ENCODE results near the gene CMSS1.
"Not testable (repeated sequence)": the region's sequence is repeated elsewhere in the genome, so short reads cannot be mapped to it uniquely, and the experiment has no call there.

CMSS1 gene

GRCh38 chr3:100082714-100083113 is 265.1 kb downstream of the CMSS1 start:
- no peak for DNase-seq (ENCODE audit: low read depth in 2 of 2)

- no peak for DNase-seq (ENCODE audit: low read depth in 2 of 2)
Observed at GRCh38 chr3:100083209-100083608, 265.5 kb downstream of the CMSS1 start.

DNA sequence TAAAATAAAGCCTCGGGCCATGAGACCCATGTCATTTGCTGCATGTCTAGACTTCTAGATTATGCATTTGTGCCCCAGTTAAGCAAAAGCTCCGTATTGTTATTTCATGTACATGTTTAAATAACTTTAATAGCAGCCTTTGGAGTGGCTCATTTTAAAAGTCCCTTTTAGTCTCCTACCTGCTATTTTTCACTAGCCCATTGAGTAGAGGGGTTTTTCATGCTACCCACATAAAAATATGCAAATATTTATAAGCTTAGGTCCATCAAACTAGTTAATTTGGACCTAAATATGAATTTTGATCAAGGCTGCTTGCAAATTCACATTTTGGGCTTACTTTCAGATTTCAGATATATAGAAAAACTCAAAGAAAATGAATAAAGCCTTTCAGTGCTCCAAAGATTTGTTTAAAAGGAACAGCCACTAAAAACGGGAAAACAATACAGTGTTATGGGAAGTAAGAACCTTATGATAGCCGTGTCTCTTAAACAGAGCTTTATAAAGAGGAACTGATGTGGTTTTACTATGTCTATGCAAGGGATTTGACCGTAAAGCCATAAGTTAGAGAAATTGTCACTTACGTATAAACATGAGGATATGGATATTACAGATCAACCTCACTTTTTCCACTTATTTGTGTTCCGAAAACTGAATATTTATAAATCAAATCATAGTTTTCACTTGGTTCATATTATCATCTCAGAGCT is 266.6 kb downstream of the CMSS1 start:
- no peak for DNase-seq (ENCODE audit: low read depth in 2 of 2)

- DNase-seq (ENCODE audit: low read depth in 2 of 2) = no peak
Observed at GRCh38 chr3:100086401-100086800, 268.7 kb downstream of the CMSS1 start.

GRCh38 chr3:100087198-100087597 is 269.5 kb downstream of the CMSS1 start:
- no peak for DNase-seq (ENCODE audit: low read depth in 2 of 2)

GRCh38 chr3:100088735-100089368 is 271.2 kb downstream of the CMSS1 start:
- DNase-seq (ENCODE audit: low read depth in 2 of 2) = no peak

GRCh38 chr3:100089812-100090668 is 272.4 kb downstream of the CMSS1 start:
- DNase-seq (ENCODE audit: low read depth in 2 of 2) = no peak

DNA sequence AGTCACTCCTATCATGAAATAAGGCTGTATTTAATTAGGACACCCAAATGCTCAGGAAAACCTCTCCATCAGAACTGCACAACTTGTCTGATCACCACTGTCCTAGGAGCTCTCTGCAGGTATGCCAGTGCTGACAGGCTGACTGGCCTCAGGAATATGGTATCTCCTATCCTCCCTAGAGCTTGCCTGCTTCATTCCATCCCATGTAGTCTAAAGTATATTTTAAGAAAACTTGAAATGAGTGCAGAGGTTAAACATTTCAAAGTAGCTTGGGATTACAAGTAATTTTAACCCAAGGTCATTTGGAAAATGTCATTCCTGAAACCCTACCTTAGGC is 273.0 kb downstream of the CMSS1 start:
- DNase-seq (ENCODE audit: low read depth in 2 of 2) = no peak

DNA sequence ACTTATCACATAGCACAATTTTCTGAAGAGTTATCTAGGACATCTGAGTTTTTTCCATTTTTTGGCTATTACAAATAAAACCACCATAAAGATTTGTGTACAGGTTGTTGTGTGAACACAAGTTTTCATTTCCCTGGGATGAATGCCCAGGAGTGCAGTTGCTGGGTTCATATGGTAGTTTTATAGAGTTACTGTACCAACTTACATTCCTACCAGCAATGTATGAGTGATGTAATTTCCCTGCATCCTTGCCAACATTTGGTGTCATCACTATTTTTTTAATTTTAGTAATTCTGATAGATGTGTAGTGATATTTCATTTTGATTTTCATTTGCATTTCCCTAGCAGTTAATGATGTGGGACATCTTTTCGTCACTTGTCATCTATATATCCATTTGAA is 276.2 kb downstream of the CMSS1 start:
- no peak for DNase-seq (ENCODE audit: low read depth in 2 of 2)

DNA sequence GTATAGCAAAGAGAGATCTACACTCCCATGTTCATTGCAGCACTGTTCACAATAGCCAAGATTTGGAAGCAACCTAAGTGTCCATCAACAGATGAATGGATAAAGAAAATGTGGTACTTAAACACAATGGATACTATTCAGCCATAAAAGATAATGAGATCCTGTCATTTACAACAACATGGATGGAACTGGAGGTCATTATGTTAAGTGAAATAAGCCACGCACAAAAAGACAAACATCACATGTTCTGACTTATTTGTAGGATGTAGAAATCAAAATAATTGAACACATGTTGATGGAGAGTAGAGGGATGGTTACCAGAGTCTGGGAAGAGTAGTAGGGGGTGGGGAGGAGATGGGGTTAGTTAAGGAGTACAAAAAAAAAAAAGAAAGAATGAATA is 278.6 kb downstream of the CMSS1 start:
- not testable (repeated sequence) for DNase-seq (ENCODE audit: low read depth in 2 of 2)

DNA sequence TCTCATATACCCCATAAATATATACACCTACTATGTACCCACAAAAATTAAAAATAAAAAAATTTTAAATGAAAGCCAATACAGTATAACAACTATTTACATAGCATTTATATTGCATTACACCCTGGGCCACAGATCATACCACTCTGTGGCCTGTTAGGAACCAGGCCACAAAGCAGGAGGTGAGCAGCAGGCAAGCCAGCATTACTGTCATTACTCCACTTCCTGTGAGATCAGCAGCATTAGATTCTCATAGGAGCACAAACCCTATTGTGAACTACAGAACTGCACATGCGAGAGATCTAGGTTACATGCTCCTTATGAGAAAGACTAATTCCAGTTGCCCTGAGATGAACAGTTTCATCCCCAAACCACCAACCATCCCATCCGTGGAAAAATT is 279.2 kb downstream of the CMSS1 start:
- no peak for DNase-seq (ENCODE audit: low read depth in 2 of 2)

GRCh38 chr3:100097919-100098783 is 280.5 kb downstream of the CMSS1 start:
- no peak for DNase-seq (ENCODE audit: low read depth in 2 of 2)

DNA sequence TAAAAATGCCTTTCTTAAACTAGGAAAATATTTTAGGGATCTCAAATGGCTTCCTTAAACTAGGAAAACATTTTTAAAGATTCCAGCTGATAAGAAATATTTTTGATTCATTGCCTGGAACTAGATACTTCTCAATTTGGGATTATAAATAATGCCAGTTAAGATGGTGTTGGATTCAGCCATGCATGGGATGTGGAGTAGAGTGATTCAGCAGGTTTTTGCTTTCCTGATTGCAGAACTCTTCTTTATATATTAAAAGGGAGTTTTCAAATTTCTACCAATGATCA is 281.1 kb downstream of the CMSS1 start:
- no peak for DNase-seq (ENCODE audit: low read depth in 2 of 2)

DNA sequence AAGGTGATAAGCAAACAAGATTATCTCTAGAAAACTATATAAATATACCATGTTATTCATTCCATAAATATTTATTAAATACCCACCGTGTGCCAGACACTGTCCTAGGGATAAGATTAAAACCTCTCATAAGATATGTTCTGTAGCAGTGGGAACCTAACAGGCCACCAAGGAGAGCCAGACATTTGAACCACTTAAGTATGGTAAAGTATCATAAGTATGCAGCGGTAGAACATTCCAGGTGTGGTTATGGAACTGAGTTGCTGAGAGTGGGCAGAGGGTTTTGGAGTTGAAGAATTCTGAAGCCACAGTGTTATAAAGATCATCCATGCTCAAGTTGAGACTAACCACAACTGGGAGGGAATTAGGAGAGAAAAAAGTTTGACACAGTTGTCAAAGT is 282.0 kb downstream of the CMSS1 start:
- no peak for DNase-seq (ENCODE audit: low read depth in 2 of 2)

DNA sequence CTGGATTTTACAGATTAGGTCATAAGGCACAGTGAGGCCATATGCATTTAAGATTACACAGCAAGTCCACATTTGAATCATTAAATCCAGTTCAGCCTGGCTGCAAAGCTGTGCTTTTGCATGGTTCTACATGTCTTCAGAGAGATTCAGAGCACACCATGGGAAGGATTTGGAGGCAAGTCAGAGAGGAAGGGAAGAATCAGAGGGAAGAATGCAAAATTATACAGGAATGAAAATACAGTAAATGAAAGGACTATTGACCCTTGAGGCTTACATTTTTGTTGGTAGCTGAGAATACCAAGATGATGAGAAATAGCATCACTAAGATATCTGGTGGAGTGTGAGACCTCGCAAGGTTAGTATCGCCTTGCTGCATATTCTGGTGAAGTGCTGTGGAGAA is 282.8 kb downstream of the CMSS1 start:
- no peak for DNase-seq (ENCODE audit: low read depth in 2 of 2)

DNA sequence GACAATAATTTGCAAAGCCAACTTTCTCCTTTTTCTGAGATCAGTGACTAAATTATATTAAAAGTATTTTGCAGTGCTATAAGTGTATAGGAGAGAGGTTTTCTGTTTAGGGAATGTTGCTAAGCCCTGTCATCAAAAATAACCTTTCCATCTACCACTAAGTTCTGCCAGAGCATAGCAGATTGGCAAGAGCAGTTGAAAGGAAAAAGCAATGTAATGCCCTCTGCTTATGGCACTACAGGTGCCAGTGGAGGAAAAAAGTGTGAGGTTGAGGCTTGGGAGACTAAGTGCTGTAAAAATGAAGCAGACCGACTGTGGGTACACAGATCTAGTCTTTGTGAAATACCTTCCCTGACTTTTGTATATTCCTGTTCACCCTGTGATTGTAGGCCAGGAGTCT is 285.1 kb downstream of the CMSS1 start:
- no peak for DNase-seq (ENCODE audit: low read depth in 2 of 2)

DNA sequence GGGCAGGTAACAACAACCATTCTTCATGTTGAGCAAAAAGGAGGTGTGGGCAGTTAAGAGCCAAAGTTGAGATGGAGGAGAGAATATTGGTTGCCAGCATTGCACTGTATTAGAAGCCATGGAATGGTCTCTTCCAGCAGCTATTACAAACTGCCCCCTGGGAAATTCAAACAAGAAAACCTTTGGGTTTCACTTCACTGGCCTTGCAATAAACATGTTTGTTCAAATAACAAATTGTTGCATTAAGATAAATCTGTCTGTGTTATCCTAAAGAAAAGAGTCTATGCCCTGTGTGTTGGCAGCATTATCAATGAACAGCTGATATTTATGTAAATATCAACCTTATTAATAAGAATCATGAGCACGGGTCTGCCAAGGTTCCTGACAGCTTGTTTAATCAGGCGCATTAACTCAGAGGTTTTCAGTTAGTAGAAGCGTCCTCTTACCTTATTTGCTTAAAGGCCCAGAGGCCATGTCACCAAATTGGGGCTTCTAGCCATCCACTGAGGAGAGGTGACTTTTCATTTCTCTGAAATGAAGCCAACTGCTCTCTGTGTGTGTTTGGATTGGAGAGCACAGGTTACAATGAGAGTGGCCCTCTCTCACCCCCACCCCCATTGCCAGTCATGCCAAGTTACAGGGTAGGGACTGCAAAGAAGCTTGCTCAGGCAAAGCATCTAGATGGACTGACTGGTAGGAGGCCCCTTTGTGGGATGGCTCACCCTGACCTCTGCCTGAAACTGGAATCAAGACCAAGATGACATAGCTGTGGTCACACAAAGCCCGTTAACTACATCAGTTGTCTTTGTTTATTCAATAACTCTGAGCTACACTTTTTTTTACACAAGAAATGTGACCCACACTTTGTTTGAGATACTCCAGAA is 286.1 kb downstream of the CMSS1 start:
- DNase-seq (ENCODE audit: low read depth in 2 of 2) = no peak

DNA sequence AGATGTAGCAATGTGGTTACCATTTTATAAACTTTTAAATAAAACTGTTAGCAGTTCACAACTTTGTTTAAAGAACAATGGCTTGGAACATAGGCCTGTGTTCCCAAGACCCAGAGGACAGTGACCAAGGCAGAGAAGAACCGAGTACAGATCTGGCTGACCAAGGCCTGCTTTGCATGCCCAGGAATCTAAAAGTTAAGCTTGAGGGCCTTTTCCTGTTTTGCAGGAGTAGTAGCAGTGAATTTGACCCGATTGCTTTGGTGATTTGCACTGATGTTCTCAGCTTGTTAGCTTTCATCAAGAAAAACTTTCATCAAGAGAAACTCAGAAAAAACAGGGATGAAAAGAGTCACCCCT is 286.8 kb downstream of the CMSS1 start:
- no peak for DNase-seq (ENCODE audit: low read depth in 2 of 2)

- no peak for DNase-seq (ENCODE audit: low read depth in 2 of 2)
Observed at GRCh38 chr3:100104817-100105413, 287.3 kb downstream of the CMSS1 start.

DNA sequence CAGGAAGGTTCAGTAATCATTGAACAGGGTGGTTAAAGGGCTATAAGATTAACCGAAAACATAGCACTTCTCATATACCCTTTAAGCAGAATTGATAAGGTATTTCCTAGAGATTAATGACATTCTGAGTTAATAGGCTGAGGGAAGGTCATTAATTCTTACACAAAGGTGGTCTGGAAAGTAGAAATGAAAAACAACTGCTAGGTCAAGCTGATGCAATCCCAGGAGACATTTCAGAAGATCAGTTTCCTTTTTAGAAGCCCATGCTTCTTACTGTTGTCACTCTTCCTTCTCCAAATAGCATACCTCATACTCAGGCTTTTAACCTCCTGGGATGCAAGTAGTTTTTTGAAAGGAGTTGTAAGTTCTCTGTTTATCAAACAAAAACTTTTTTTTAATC is 287.8 kb downstream of the CMSS1 start:
- DNase-seq (ENCODE audit: low read depth in 2 of 2) = no peak

- DNase-seq (ENCODE audit: low read depth in 2 of 2) = no peak
Observed at GRCh38 chr3:100106094-100106493, 288.4 kb downstream of the CMSS1 start.
